ENCODE data around the gene DLX5.

The DLX5 gene

DNA sequence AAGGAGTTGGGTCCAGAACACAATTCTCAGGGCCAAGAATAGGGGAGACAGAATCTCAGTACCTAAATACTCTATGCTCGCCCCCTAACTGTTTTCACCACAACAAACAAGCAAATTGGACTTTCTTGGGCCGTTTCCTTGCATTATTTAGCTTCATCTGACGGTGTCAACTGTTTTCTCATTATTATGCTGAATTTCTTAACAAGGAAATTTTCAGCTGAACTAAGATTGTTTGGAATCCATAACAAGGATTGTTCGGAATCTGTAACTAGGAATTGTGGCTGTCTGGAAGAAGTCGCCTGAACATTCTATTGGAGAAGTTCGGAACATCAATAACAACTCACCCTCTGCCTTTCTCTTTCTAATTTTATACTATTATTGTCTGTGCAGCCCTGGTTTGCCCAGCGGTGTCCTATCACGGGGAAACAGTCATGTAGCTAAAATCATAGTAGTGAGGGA, 34.7 kb downstream of the DLX5 start:
- DNase-seq = no peak

DNA sequence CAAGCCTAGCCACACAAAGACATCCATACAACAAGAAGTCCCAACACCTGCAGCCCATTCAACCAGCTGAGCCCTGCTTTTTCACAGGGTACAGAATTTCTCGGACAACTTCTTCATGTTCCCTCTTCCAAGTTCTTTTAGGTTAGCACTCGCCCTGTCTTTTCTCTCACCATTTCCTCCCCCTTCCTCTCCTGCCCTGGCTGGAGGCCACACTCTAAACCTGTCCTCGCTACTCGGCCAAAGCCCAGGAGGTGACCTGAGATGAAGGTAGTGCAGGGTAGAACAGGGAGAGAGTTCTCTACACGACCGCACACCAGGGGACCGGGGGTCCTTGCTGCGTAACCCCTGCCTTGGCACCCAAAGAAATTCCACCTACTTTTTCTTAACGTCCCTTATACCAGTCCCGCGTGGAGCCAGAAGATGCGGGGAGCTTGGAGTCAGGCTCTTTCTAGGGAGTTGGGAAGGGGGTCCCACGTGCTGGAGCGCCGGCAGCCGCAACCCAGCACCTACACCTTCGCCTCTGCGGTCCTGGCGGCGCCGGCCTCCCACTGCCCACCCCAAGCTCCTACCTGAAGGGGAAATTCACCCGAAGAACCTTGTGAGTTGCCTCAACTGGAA, 35.3 kb downstream of the DLX5 start:
- no peak for DNase-seq

DNA sequence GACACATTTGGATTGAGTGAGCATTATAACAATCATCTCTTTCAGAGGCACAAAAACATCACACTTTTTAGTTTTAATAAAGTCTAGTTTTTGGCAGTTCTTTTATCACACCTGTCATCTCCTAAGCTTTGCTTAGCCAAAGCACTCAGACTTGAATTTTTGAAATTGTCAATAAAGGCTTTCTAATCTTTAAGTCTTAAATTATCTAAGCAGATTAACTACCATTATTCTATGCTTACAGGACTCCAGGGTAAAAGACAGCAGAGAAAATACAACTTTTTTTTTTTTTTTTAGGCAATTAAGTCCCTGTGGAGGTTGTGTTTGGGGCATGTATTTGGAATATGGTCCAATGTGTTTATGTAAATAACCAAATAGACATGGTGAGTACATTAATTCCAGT, 36.9 kb downstream of the DLX5 start:
- no peak for DNase-seq

DNA sequence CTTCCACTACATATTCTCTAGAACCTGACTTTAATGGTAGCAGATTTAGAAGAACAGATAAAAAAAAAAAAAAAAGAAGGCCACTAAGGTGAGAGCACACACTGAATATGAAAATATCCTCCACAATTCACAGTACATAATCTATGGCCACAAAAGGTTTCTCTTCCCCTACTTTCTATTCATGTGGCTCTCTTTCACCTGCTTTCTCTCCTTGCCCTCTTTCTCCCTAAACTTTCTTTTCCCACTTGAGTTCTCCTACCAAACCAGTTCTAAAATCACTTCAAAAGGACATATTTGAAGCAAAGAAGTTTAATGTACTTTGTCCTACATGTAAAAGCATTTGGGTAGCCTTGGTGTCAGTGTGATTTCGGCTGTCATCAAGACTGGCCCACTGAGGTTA, 37.7 kb downstream of the DLX5 start:
- no peak for DNase-seq

DNA sequence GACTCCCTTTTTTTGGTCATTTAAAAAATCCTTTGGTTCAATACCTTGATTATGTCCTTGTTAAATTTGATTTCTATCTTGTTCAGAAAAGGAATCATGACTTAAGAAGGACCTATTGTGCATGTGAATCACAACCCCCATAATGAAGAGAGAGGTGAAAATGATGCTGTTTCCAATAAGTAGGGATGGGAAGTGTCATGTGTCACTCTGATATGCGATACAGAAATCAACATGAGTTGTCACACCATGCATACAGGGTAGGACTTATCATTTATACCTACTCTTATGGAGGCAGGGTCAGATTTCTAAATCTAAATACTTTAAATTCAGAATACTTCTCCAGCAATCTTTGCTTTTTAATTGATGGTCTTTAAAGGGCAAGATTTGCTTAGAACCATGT, 38.6 kb downstream of the DLX5 start:
- no peak for DNase-seq

DNA sequence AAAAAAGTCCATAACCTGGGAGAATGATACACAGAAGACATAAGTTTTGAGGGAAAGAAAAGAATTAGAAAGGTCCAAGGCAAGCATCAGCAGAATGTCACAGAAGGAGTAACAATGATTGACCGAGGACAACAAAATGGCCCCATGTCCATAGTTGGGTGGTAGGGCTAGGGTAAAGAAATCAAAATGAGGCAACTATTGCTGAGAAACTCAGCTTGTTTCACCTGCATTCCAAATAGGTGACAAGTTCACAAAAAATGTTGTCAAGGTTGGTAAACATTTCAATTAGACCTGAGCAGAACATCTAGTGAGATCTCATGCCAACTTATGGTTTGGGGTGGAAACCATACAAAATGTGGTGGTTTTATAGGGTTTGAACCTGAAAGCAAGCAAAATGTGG, 42.0 kb downstream of the DLX5 start:
- DNase-seq = no peak

DNA sequence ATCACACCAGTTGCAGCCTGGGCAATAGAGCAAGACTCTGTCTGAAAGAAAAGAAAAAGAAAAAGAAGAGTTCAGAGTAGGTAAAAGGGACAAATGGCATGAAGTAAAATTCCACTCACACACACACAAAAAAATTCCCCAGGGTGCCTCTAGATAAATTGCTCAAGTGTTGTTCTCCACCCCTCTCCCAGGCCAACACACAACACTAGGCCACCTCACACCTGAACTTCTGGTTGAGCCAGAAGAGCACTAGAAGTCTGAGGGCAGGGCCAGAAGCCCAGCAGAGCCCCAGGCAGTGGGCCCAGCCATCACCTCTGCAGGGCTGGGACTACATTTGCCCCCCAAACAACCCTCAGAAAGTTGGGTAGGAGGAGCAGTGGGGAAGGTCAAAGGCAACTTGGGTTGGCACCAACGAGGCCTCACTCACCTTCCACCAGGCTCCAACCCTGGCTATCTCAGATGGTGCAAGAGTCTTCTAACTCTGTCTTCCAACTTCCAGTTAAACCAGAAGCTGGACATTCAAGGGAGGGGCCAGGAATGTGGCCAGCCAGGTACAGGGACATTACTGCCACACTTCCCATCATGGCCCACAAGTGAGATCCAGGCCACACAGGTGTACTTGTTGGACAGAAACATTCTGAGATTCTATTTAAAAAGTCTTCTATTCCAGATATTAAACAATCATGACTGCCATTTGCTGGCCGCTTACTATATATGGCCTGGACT, 44.9 kb downstream of the DLX5 start:
- DNase-seq = no peak

DNA sequence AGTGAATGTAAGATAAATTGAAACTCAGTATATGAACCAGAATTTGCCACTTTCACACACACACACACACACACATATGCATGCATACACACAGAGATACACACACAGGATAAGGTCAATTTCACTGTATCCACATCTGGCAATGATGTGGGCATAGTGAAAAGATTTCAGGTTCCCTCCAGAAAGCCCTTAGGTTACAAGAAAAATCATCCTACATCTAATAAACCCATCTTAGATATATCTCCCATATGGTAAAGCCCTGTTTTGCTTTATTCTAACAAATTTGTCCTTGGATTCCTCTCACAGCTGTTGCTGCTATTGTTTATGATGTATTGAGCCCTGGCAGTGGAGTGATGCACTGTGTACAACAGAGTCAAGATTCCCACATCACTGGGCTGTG, 47.2 kb downstream of the DLX5 start:
- DNase-seq = no peak

DNA sequence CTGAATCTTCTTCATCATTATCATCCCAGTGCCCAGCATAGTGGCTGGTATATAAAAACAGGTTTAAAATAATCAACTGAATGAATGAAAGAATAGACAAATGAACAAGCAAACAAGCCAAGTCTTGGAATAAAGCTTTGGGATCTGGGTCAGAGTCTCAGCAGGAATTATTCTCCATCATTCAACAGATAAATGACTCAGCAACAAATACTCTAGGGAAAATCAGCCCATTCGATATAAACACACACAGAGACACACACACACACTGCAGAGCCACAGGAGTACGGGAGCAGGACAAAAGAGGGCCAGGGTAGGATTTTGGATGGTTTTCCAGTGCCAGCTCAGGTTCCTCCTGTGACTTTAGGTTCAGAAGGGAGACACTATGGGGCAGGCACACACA, 48.5 kb downstream of the DLX5 start:
- no peak for DNase-seq

DNA sequence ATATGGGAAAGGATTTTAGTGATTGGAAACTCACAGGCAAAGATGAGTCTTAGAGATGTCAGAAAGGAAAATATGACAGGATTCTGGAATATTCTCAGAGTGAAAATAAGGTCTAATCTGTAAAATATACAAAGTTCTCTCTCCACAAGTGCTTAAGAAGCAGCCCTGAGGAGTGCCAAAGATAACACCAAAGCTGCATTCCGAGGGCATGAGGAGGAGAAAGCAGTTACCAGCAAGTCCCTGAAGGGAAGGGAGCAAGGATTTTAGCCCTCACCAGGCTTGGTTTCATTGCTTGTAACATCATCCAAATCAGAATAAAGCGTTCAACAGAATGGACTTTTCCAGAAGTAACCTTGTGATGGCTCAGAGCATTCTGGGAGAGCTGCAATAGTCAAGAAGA, 50.6 kb downstream of the DLX5 start:
- no peak for DNase-seq

DNA sequence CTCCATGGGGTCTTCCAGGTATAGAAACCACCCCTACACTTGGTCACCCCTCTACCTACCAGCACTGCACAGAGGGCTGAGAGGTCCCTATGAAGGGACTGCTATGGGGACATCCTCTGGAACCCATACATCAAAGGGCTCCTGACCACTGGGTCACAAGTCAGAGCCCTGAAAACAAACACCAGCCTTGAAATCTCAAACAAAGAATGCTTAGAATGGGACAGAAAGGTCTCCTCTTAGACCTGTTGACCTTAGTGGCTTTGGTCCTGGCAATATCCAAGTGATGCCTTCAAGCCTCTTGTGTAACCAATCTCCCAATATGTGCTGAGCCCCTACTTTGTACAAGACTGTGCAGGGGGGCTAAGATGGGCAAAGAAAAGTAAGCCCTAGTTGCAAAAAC, 53.9 kb downstream of the DLX5 start:
- no peak for DNase-seq
